ENCODE results near the gene RMP24.

RMP24 gene

DNA sequence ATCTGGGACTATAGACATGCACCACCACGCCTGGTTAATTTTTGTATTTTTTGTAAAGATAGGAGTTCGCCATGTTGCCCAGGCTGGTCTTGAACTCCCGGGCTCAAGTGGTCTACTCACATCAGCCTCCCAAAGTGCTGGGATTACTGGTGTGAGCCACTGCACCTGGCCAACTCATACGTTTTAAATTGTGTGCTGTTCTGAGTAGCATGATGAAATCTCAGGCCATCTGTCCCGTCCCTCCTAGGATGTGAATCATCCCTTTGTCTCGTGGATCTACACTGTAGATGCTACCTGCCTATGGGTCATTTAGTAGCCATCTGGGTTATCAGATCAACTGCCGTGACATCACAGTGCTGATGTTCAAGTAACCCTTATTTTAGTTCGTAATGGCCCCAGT, 38.5 kb upstream of the RMP24 start:
- intact Hi-C loops (cut with DNase I) = no loop called here
- 58 to 70% methylated on average over 8 of the region's 8 CpGs for WGBS, 2 donors
- no peak for ATAC-seq
- Histone ChIP-seq H3K9me3 (no peaks in the 10 kb centered on the region), H3K4me1 (no peaks in the 10 kb centered on the region), H3K27me3 (no peaks in the 10 kb centered on the region), H3K4me3 (no peak overlapping the region), H3K36me3 (replicated peaks in 1 of 2; ENCODE audit: insufficient read depth in 1 of 2, low read depth in 2 of 2) (no peaks in the 10 kb centered on the region), H3K27ac (no peak overlapping the region)
- no peak for TF ChIP-seq CTCF (IDR thresholded peaks at IDR 0.05)
- no peak for DNase-seq

- TF ChIP-seq POLR2A (IDR thresholded peaks at IDR 0.05) (no peak), CTCF (IDR thresholded peaks at IDR 0.05) (no peak)
- intact Hi-C loops (cut with DNase I) = no loop called here
- no peak overlapping the region for H3K4me3 ChIP-seq
- H3K4me1 ChIP-seq = no peaks in the 10 kb centered on the region
- ATAC-seq (no peak), DNase-seq (no peak)
- H3K36me3 ChIP-seq (replicated peaks in 1 of 2; ENCODE audit: insufficient read depth in 1 of 2, low read depth in 2 of 2) = no peaks in the 10 kb centered on the region
- H3K9me3 ChIP-seq = no peaks in the 10 kb centered on the region
- WGBS, 2 donors = 70 to 82% methylated on average over 5 of the region's 5 CpGs
- no peaks in the 10 kb centered on the region for H3K27me3 ChIP-seq
- no peak overlapping the region for H3K27ac ChIP-seq
Measured at GRCh38 chr18:35934891-35935290, 37.6 kb upstream of the RMP24 start.

- Histone ChIP-seq H3K36me3 (replicated peaks in 1 of 2; ENCODE audit: insufficient read depth in 1 of 2, low read depth in 2 of 2) (no peaks in the 10 kb centered on the region), H3K4me3 (no peak overlapping the region), H3K27ac (no peak overlapping the region), H3K27me3 (no peaks in the 10 kb centered on the region), H3K4me1 (no peaks in the 10 kb centered on the region), H3K9me3 (no peaks in the 10 kb centered on the region)
- no peak for DNase-seq
- no peak for ATAC-seq
- WGBS, 2 donors = 21 to 63% methylated on average over 4 of the region's 4 CpGs
- intact Hi-C loops (cut with DNase I) = no loop called here
- TF ChIP-seq CTCF (IDR thresholded peaks at IDR 0.05) = no peak
- TF ChIP-seq POLR2A (IDR thresholded peaks at IDR 0.05) = no peak
Measured at GRCh38 chr18:35935805-35936204, 36.7 kb upstream of the RMP24 start.

DNA sequence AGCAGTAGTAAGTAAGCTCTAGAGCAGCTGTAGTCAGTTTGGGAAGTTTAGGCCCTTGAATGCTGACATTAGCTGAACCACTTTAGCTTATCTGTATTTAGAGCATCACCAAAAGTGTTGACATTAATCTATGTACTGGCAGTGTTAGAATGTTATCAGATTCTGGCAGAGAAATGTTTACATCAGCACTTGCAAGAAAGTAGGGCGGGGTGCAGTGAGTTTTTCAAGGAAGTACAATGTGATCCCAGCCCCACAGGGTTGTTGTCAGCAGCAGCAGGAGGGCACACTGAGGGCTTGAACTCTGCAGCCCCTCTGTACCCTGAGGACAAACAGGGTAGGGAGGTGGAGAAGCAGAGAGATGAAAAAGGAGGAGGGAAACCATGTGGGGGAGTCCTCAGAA, 35.5 kb upstream of the RMP24 start:
- no peaks in the 10 kb centered on the region for H3K36me3 ChIP-seq (replicated peaks in 1 of 2; ENCODE audit: insufficient read depth in 1 of 2, low read depth in 2 of 2)
- DNase-seq (no peak), ATAC-seq (no peak)
- no peak for TF ChIP-seq POLR2A (IDR thresholded peaks at IDR 0.05)
- TF ChIP-seq CTCF (IDR thresholded peaks at IDR 0.05) = no peak
- H3K4me3 ChIP-seq = no peak overlapping the region
- 79 to 85% methylated on average over 1 of the region's 1 CpG for WGBS, 2 donors
- H3K27me3 ChIP-seq = no peaks in the 10 kb centered on the region
- no peak overlapping the region for H3K27ac ChIP-seq
- H3K4me1 ChIP-seq = no peaks in the 10 kb centered on the region
- H3K9me3 ChIP-seq = no peaks in the 10 kb centered on the region
- intact Hi-C loops (cut with DNase I) = no loop called here

DNA sequence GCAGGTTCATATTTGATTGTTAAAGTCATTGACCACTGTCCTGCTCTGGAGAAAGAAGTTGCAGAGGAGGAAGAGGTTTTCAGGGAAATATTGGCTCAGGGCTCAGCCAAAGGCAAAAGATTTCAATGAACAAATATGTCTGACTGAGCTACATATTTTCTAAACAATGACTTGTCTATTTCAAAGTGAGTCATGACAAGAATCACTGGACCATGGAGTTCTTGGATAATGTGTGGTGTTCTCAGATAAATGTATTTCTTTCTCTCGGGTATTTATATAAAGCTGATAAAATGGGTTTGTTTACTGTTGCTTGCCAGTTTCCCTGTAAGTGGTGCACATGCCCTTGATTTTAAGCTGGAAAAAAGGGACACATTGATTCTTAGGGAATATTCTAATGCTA, 34.3 kb upstream of the RMP24 start:
- WGBS, 2 donors = 12 to 15% methylated on average over 1 of the region's 1 CpG
- no peak for ATAC-seq
- intact Hi-C loops (cut with DNase I) = no loop called here

More for the DNA sequence above, 34.3 kb upstream of the RMP24 start:
- TF ChIP-seq CTCF (IDR thresholded peaks at IDR 0.05) (no peak), POLR2A (IDR thresholded peaks at IDR 0.05) (no peak)
- no peak for DNase-seq
- H3K27me3 ChIP-seq = no peaks in the 10 kb centered on the region
- H3K9me3 ChIP-seq = no peaks in the 10 kb centered on the region
- H3K4me3 ChIP-seq = no peak overlapping the region
- H3K27ac ChIP-seq = no peak overlapping the region
- H3K4me1 ChIP-seq = no peaks in the 10 kb centered on the region
- no peaks in the 10 kb centered on the region for H3K36me3 ChIP-seq (replicated peaks in 1 of 2; ENCODE audit: insufficient read depth in 1 of 2, low read depth in 2 of 2)
